HG03196 (cell line): ENCODE measurements around the gene PAQR9.
"Not testable (repeated sequence)": the region's sequence is repeated elsewhere in the genome, so short reads cannot be mapped to it uniquely, and the experiment has no call there.

Source experiments
- ATAC-seq: cut with Tn5 transposase; IDR thresholded peaks from one replicate; pipeline ENCODE4 v1.9.1; 2021; ENCODE audit not compliant: unreplicated experiment

Gene PAQR9

GRCh38 chr3:142963516-142964448 is at the start of gene PAQR9:
Gene PAQR9, minus strand, starts transcription at chr3:142963674. Its CDS starts 338 bp downstream, at chr3:142963336.
- no peak for ATAC-seq

GRCh38 chr3:143011705-143012104 is 48.2 kb upstream of the PAQR9 start:
- no peak for ATAC-seq

GRCh38 chr3:143010024-143010423 is 46.5 kb upstream of the PAQR9 start:
- ATAC-seq: no peak

- ATAC-seq: no peak
Measured at GRCh38 chr3:143004823-143005222, 41.3 kb upstream of the PAQR9 start.

- no peak for ATAC-seq
Measured at GRCh38 chr3:143002727-143003126, 39.3 kb upstream of the PAQR9 start.

GRCh38 chr3:143002083-143002712 is 38.7 kb upstream of the PAQR9 start:
- peak; percentile 22 for ATAC-seq

- peak; percentile 91 for ATAC-seq
Measured at GRCh38 chr3:143001369-143002082, 38.1 kb upstream of the PAQR9 start, which contains the start of gene U2SURP. Gene U2SURP, plus strand, starts transcription at chr3:143001570. Its CDS starts 59 bp downstream, at chr3:143001629.

- ATAC-seq: peak; percentile 65
Measured at GRCh38 chr3:143001034-143001368, 37.5 kb upstream of the PAQR9 start.

- no peak for ATAC-seq
Measured at GRCh38 chr3:143000528-143000927, 37.1 kb upstream of the PAQR9 start.

GRCh38 chr3:142999881-143000280 is 36.4 kb upstream of the PAQR9 start:
- no peak for ATAC-seq

- no peak for ATAC-seq
Measured at GRCh38 chr3:142998439-142998838, 35.0 kb upstream of the PAQR9 start.

- no peak for ATAC-seq
Measured at GRCh38 chr3:142997330-142997729, 33.9 kb upstream of the PAQR9 start.

GRCh38 chr3:142993958-142994442 is 30.5 kb upstream of the PAQR9 start:
- ATAC-seq: peak; percentile 75

- ATAC-seq: no peak
Measured at GRCh38 chr3:142992323-142992722, 28.8 kb upstream of the PAQR9 start.

- ATAC-seq: no peak
Measured at GRCh38 chr3:142990721-142991120, 27.2 kb upstream of the PAQR9 start.

GRCh38 chr3:142988826-142989225 is 25.4 kb upstream of the PAQR9 start:
- not testable (repeated sequence) for ATAC-seq

- not testable (repeated sequence) for ATAC-seq
Measured at GRCh38 chr3:142988221-142988620, 24.7 kb upstream of the PAQR9 start.

GRCh38 chr3:142987707-142988106 is 24.2 kb upstream of the PAQR9 start:
- ATAC-seq: peak; percentile 62

- no peak for ATAC-seq
Measured at GRCh38 chr3:142987080-142987700, 23.7 kb upstream of the PAQR9 start.

GRCh38 chr3:142984255-142984654 is 20.8 kb upstream of the PAQR9 start:
- no peak for ATAC-seq

- no peak for ATAC-seq
Measured at GRCh38 chr3:142983318-142983717, 19.8 kb upstream of the PAQR9 start.
